Heart left ventricle (tissue), 16 donors: Measurements from ENCODE around the gene BPTF. TPM values are rescaled to one million over a fixed set of nuclear protein-coding genes. Genes with fewer than 3 reads are reported as not detected.

ENCODE experiments used
- ATAC-seq, 4 donors: fragments of 200-7000 bp; cut with Tn5 transposase; one replicate each; pipeline ENCODE4 v1.9.1; 2020 to 2022; ENCODE audit warnings: moderate library complexity in 4 of 4, mild to moderate bottlenecking in 3 of 4, moderate number of reproducible peaks in 1 of 4
- DNase-seq, 5 donors: peaks; one replicate each; pipeline ENCODE4 v3.0.0-alpha.2; 2020
- H3K27ac ChIP-seq, 12 donors: fragments of 200-600 bp; sonication (generic) in 4 of 12; one replicate each; pipeline versions ENCODE4 v1.5.0 to v1.8.0; 2016 to 2022; ENCODE audit warnings: mild to moderate bottlenecking in 2 of 12
- H3K27me3 ChIP-seq, 9 donors: fragments of 200-600 bp; sonication (generic) in 2 of 9; one replicate each; pipeline versions ENCODE4 v1.5.1 to v1.8.0; 2016 to 2022; ENCODE audit warnings: mild to moderate bottlenecking in 3 of 9
- H3K36me3 ChIP-seq, 9 donors: fragments of 200-600 bp; sonication (generic) in 2 of 9; one replicate each; pipeline versions ENCODE4 v1.5.0 to v1.8.0; 2018 to 2022; ENCODE audit warnings: mild to moderate bottlenecking in 2 of 9
- H3K4me1 ChIP-seq, 12 donors: fragments of 200-600 bp; sonication (generic) in 4 of 12; one replicate each; pipeline versions ENCODE4 v1.5.0 to v1.8.0; 2016 to 2022; ENCODE audit warnings: mild to moderate bottlenecking in 3 of 12
- H3K4me3 ChIP-seq, 12 donors: fragments of 200-600 bp; sonication (generic) in 4 of 12; one replicate each; pipeline versions ENCODE4 v1.5.0 to v1.8.0; 2017 to 2022; ENCODE audit warnings: mild to moderate bottlenecking in 9 of 12, moderate library complexity in 4 of 12
- H3K9me3 ChIP-seq, 12 donors: fragments of 200-600 bp; sonication (generic) in 4 of 12; one replicate each; pipeline versions ENCODE4 v1.5.0 to v1.8.0; 2016 to 2022; ENCODE audit warnings: mild to moderate bottlenecking in 1 of 12
- CTCF ChIP-seq, 12 donors: fragments of 200-600 bp; sonication (generic) in 4 of 12; IDR thresholded peaks; one replicate each; pipeline versions ENCODE4 v1.5.0 to v1.8.0; 2018 to 2022; ENCODE audit warnings: antibody characterized with exemption in 12 of 12, mild to moderate bottlenecking in 5 of 12
- POLR2A ChIP-seq, 2 donors: fragments of 450-650 bp; IDR thresholded peaks; one replicate each; pipeline ENCODE4 v1.6.1; 2017; ENCODE audit warnings: antibody characterized with exemption in 2 of 2, mild to moderate bottlenecking in 2 of 2, moderate library complexity in 2 of 2
- WGBS, 4 donors: extraction: QIAGEN DNeasy Blood & Tissue Kit in 2 of 4; methylation state at CpG; one replicate each; pipeline versions ENCODE4 v1.1.5 to v1.1.7; 2013 to 2018; 5-methylcytosine and 5-hydroxymethylcytosine counted together
- intact Hi-C, 10 donors: fragments of 100-400 bp; cut with DNase I; formaldehyde crosslinking; loops; one replicate each; pipeline versions ENCODE4 v1.11.1 to v1.14.2; 2022
- polyA plus RNA-seq, 2 donors: library from polyadenylated mRNA; stranded (reverse); fragments of 200-250 nt; gene quantifications; one replicate each; pipeline ENCODE4 v1.2.3, GENCODE V29; 2013
- total RNA-seq, 9 donors: library from RNA; depleted of rRNA in 2 of 9; stranded (reverse); fragments of >200 nt in 2 of 9; fragmentation: NEBNext Ultra II Directional in 3 of 9; extraction: Animal tissue kit (Norgen Biotek cat#: 25700) in 3 of 9; gene quantifications; one replicate each; pipeline versions ENCODE4 v1.1.0 to v1.2.4, GENCODE V29; 2016 to 2023
- donor health status: ischemic (EF 13 %, LVEDD 7.1; RV severe dilation, severe dysfunction).
- donor health status: healthy with polysubstance abuse.
- donor health status: DM: no; HTN: yes; CAD: no.
- donor health status: DM: no; HTN: no; CAD: no.
- donor health status: ischemic (EF 25% LVEDD 6.9; RV normal size, moderate dysfunction).
- donor health status: ischemic (EF 25% LVEDD 5.7; RV mildly dilated, moderate dysfunction).
- donor health status: healthy.
- donor health status: DM: yes; HTN: yes; CAD: no.
- donor health status: ischemic (EF 35%, LVEDD 5.7; RV mildly dilated, moderate dysfunction).
- donor health status: nonischemic (EF 11% LVEDD 7.7; RV severe dilation, severe dysfunction).
- donor health status: DM: yes; HTN: yes; CAD: no.
- donor health status: PGD.
- donor health status: ischemic (EF 29% LVEDD 5.4; RV normal size, mild dysfunction).
- donor health status: nonischemic (EF 23%, LVEDD 6.1; RV moderate dilation, normal function).

BPTF gene
- total and polyA plus RNA-seq, 11 donors: 16.7 to 96.9 (median 65.5) TPM

GRCh38 chr17:67829331-67829730 lies 4.0 kb downstream of the BPTF start:
- Histone ChIP-seq H3K9me3 (no peaks in the 10 kb centered on the region), H3K36me3 (no peaks in the 10 kb centered on the region), H3K4me3 (no peak overlapping the region), H3K27me3 (peaks cover 0 to under 1% (median 0%) of the 10 kb centered on the region in 9 donors), H3K27ac (no peak overlapping the region), H3K4me1 (peaks cover 0 to 61% (median 44%) of the 10 kb centered on the region in 12 donors)
- WGBS, 4 donors: 26 to 42% (median 32%) methylated on average over 7 of the region's 7 CpGs
- TF ChIP-seq CTCF (IDR thresholded peaks at IDR 0.05) (no peak), POLR2A (IDR thresholded peaks at IDR 0.05) (no peak)
- no peak for DNase-seq
- no peak for ATAC-seq
- intact Hi-C loops: loop anchor here in 2 of 10 donors (5.0 to 10.0 kb wide), 2 partner anchors 112 to 115 kb away; partner anchors contain the start of gene NOL11 (in 2 of the 2)

GRCh38 chr17:67830440-67830839 lies 5.1 kb downstream of the BPTF start:
- Histone ChIP-seq H3K4me3 (no peak overlapping the region), H3K9me3 (no peaks in the 10 kb centered on the region), H3K4me1 (peaks cover 0 to 67% (median 43%) of the 10 kb centered on the region in 12 donors), H3K36me3 (no peaks in the 10 kb centered on the region), H3K27ac (no peak overlapping the region), H3K27me3 (no peaks in the 10 kb centered on the region)
- intact Hi-C loops: no loop called here
- DNase-seq (no peak), ATAC-seq (peak in 3 of 4 donors; percentile 30 to 64 (median 59))
- TF ChIP-seq CTCF (IDR thresholded peaks at IDR 0.05) (no peak), POLR2A (IDR thresholded peaks at IDR 0.05) (no peak)
- WGBS, 4 donors: 40 to 53% (median 48%) methylated on average over 6 of the region's 6 CpGs

- TF ChIP-seq POLR2A (IDR thresholded peaks at IDR 0.05) (no peak), CTCF (IDR thresholded peaks at IDR 0.05) (no peak)
- no peak overlapping the region for H3K4me3 ChIP-seq
- DNase-seq (no peak), ATAC-seq (no peak)
- no peaks in the 10 kb centered on the region for H3K27me3 ChIP-seq
- no peak overlapping the region for H3K27ac ChIP-seq
- H3K9me3 ChIP-seq: no peaks in the 10 kb centered on the region
- intact Hi-C loops: no loop called here
- 77 to 84% (median 80%) methylated on average over 4 of the region's 4 CpGs for WGBS, 4 donors
- peaks cover 0 to 74% (median 49%) of the 10 kb centered on the region in 12 donors for H3K4me1 ChIP-seq
- no peaks in the 10 kb centered on the region for H3K36me3 ChIP-seq
Measured at GRCh38 chr17:67831268-67831667, 6.0 kb downstream of the BPTF start.

GRCh38 chr17:67833134-67833533 lies 7.8 kb downstream of the BPTF start:
- DNase-seq: no peak
- 87 to 92% (median 89%) methylated on average over 3 of the region's 3 CpGs for WGBS, 4 donors
- Histone ChIP-seq H3K27me3 (no peaks in the 10 kb centered on the region), H3K4me1 (peaks cover 0 to 68% (median 48%) of the 10 kb centered on the region in 12 donors), H3K9me3 (no peaks in the 10 kb centered on the region), H3K4me3 (no peak overlapping the region), H3K36me3 (no peaks in the 10 kb centered on the region), H3K27ac (no peak overlapping the region)
- no peak for ATAC-seq
- intact Hi-C loops: no loop called here
- TF ChIP-seq POLR2A (IDR thresholded peaks at IDR 0.05) (no peak), CTCF (IDR thresholded peaks at IDR 0.05) (no peak)
